GM23248 (cell line): ENCODE measurements around the gene ZMYND19.

ENCODE experiments used
- EZH2 ChIP-seq: fragments of 200-600 bp; sonication (generic); IDR thresholded peaks from 2 replicates; pipeline ENCODE4 v1.6.1; 2018; ENCODE audit warnings: antibody characterized with exemption, mild to moderate bottlenecking; ENCODE audit not compliant: insufficient read depth, poor library complexity, severe bottlenecking
- EZH2phosphoT487 ChIP-seq: fragments of 200-600 bp; sonication (generic); IDR thresholded peaks from 2 replicates; pipeline ENCODE4 v1.6.1; 2018; ENCODE audit warnings: antibody characterized with exemption, moderate library complexity, mild to moderate bottlenecking, low read depth; ENCODE audit not compliant: insufficient read depth

- TF ChIP-seq EZH2 (no peak), EZH2phosphoT487 (no peak)
Observed at GRCh38 chr9:137593176-137593575, 2.9 kb upstream of the ZMYND19 start.
